ELR (cell line): ENCODE measurements around the gene RIOK3.
A peak's percentile ranks its signal among the peaks of the same experiment; 100 is the strongest.

Experiments
- DNase-seq: peaks from one replicate; pipeline ENCODE4 v3.0.0-alpha.2; 2015; ENCODE audit warnings: low read depth

The RIOK3 gene

GRCh38 chr18:23528580-23529472 lies 75.7 kb downstream of the RIOK3 start:
- peak; percentile 53 for DNase-seq

- DNase-seq, result peak; percentile 90
Measured at GRCh38 chr18:23529604-23530003, 76.5 kb downstream of the RIOK3 start.

- no peak for DNase-seq
Measured at GRCh38 chr18:23530195-23530594, 77.1 kb downstream of the RIOK3 start.

- no peak for DNase-seq
Measured at GRCh38 chr18:23531912-23532311, 78.8 kb downstream of the RIOK3 start.
